Keratinocyte (primary cell): Measurements from ENCODE around the gene SERPIND1. TPM values are rescaled to one million over a fixed set of nuclear protein-coding genes. Genes with fewer than 3 reads are reported as not detected.

Source experiments
- DNase-seq: peaks from one replicate; pipeline ENCODE4 v3.0.0-alpha.2; 2011; ENCODE audit warnings: low read depth, missing footprints, low spot score
- FAIRE-seq: peaks from 2 replicates; lab custom pipeline; 2011; peaks lifted over from hg19 to GRCh38; lab: Jason Lieb, UNC
- H2AFZ ChIP-seq: 2 replicates; pipeline ENCODE4 v1.6.0; 2012; ENCODE audit warnings: low read length, control low read depth, inconsistent platforms; ENCODE audit not compliant: control insufficient read depth
- H3K27ac ChIP-seq: 2 replicates; pipeline ENCODE4 v1.5.1; 2011; ENCODE audit warnings: low read length; ENCODE audit not compliant: control insufficient read depth, insufficient read depth
- H3K27me3 ChIP-seq: 3 replicates; pipeline ENCODE4 v1.6.0; 2011; ENCODE audit warnings: low read length; ENCODE audit not compliant: control insufficient read depth, insufficient read depth; ENCODE audit errors: extremely low read depth
- H3K36me3 ChIP-seq, 2 experiments: 2 replicates in 1 of 2; 3 replicates in 1 of 2; pipeline ENCODE4 v1.5.1; 2011; ENCODE audit warnings: low read length in 2 of 2, mild to moderate bottlenecking in 1 of 2; ENCODE audit not compliant: control insufficient read depth in 2 of 2, insufficient read depth in 2 of 2; ENCODE audit errors: extremely low read depth in 1 of 2
- H3K4me1 ChIP-seq: 3 replicates; pipeline ENCODE4 v1.5.1; 2011; ENCODE audit warnings: low read length; ENCODE audit not compliant: control insufficient read depth, insufficient read depth; ENCODE audit errors: extremely low read depth
- H3K4me2 ChIP-seq: 3 replicates; pipeline ENCODE4 v1.6.0; 2011; ENCODE audit warnings: low read depth, low read length; ENCODE audit not compliant: control insufficient read depth, insufficient read depth; ENCODE audit errors: extremely low read depth
- H3K4me3 ChIP-seq, 3 experiments: fragments of 200-600 bp in 1 of 3; sonication (generic) in 1 of 3; 2 replicates in 2 of 3; 3 replicates in 1 of 3; pipeline ENCODE4 v1.5.1; 2011 to 2016; ENCODE audit warnings: low read length in 3 of 3, mild to moderate bottlenecking in 3 of 3, control low read depth in 2 of 3, inconsistent platforms in 1 of 3, low read depth in 1 of 3, mixed read lengths in 1 of 3, mixed run types in 1 of 3, moderate library complexity in 1 of 3; ENCODE audit not compliant: control insufficient read depth in 2 of 3, insufficient read depth in 2 of 3; ENCODE audit errors: extremely low read depth in 1 of 3
- H3K79me2 ChIP-seq: 2 replicates; pipeline ENCODE4 v1.6.0; 2012; ENCODE audit warnings: low read length; ENCODE audit not compliant: control insufficient read depth, insufficient read depth
- H3K9ac ChIP-seq: 3 replicates; pipeline ENCODE4 v1.6.0; 2011; ENCODE audit warnings: low read length; ENCODE audit not compliant: control insufficient read depth, insufficient read depth; ENCODE audit errors: extremely low read depth
- H3K9me1 ChIP-seq: 3 replicates; pipeline ENCODE4 v1.6.0; 2011; ENCODE audit warnings: low read length; ENCODE audit not compliant: control insufficient read depth, insufficient read depth; ENCODE audit errors: extremely low read depth
- H3K9me3 ChIP-seq: 2 replicates; pipeline ENCODE4 v1.5.1; 2012; ENCODE audit warnings: low read depth, low read length; ENCODE audit not compliant: control insufficient read depth
- H4K20me1 ChIP-seq: 3 replicates; pipeline ENCODE4 v1.6.0; 2011; ENCODE audit warnings: low read length; ENCODE audit not compliant: control insufficient read depth, insufficient read depth; ENCODE audit errors: extremely low read depth
- CTCF ChIP-seq, 3 experiments: IDR thresholded peaks in 1 of 3; conservative IDR thresholded peaks in 1 of 3; optimal IDR thresholded peaks in 1 of 3; 2 replicates in 2 of 3; 3 replicates in 1 of 3; pipeline versions ENCODE3 to v1.5.1; 2011; ENCODE audit warnings: low read length in 3 of 3, mild to moderate bottlenecking in 3 of 3, moderate library complexity in 2 of 3, control low read depth in 1 of 3, inconsistent platforms in 1 of 3; ENCODE audit not compliant: insufficient read depth in 2 of 3; ENCODE audit errors: extremely low read depth in 1 of 3
- EZH2 ChIP-seq: IDR thresholded peaks from one replicate; pipeline ENCODE4 v1.6.1; 2012; ENCODE audit warnings: inconsistent platforms, mild to moderate bottlenecking, low read length, moderate library complexity
- dilution Hi-C: fragments of 300-500 bp; cut with MboI; formaldehyde crosslinking; loops from one replicate; pipeline ENCODE4 v1.7.0; 2020; ENCODE audit warnings: low sequenced_read_pairs; ENCODE audit not compliant: extremely low pct_ligation_motif_present
- polyA plus RNA-seq, 5 experiments: library from polyadenylated mRNA; depleted of rRNA in 3 of 5; stranded (reverse) in 3 of 5; stranded (forward) in 1 of 5; unstranded in 1 of 5; fragments of >200 nt; gene quantifications; 1 replicate in 1 of 5; 2 replicates in 3 of 5; 3 replicates in 1 of 5; pipeline versions ENCODE4 v1.2.1 to v1.2.3, GENCODE V29; 2011 to 2012; ENCODE audit warnings: missing spikeins in 2 of 5, low read depth in 1 of 5, low replicate concordance in 1 of 5

The SERPIND1 gene
- polyA plus RNA-seq, 1 donor (not counting 4 experiments of a cell fraction or from before 2014, with no cell fraction given) = not detected

- Histone ChIP-seq H3K36me3 (peaks cover 14 to 20% of the 10 kb centered on the region in 2 experiments), H3K79me2 (no peaks in the 10 kb centered on the region), H3K4me3 (no peak overlapping the region), H3K9ac (no peak overlapping the region), H3K9me1 (no peaks in the 10 kb centered on the region), H3K27me3 (no peaks in the 10 kb centered on the region), H2AFZ (no peak overlapping the region), H3K4me2 (no peak overlapping the region), H4K20me1 (no peaks in the 10 kb centered on the region), H3K4me1 (peaks cover 9% of the 10 kb centered on the region), H3K9me3 (no peaks in the 10 kb centered on the region), H3K27ac (no peak overlapping the region)
- dilution Hi-C loops = no loop called here
- no peak for FAIRE-seq
- no peak for TF ChIP-seq CTCF (optimal IDR thresholded peaks at IDR 0.05 in 1 of 3, IDR thresholded peaks at IDR 0.05 in 1 of 3, conservative IDR thresholded peaks at IDR 0.05 in 1 of 3; ENCODE audit: extremely low read depth in 1 of 3, insufficient read depth in 2 of 3, low read length in 3 of 3)
- no peak for TF ChIP-seq EZH2
- no peak for DNase-seq
These were observed 29.1 kb downstream of the SERPIND1 start for GRCh38 chr22:20802922-20803553.

DNA sequence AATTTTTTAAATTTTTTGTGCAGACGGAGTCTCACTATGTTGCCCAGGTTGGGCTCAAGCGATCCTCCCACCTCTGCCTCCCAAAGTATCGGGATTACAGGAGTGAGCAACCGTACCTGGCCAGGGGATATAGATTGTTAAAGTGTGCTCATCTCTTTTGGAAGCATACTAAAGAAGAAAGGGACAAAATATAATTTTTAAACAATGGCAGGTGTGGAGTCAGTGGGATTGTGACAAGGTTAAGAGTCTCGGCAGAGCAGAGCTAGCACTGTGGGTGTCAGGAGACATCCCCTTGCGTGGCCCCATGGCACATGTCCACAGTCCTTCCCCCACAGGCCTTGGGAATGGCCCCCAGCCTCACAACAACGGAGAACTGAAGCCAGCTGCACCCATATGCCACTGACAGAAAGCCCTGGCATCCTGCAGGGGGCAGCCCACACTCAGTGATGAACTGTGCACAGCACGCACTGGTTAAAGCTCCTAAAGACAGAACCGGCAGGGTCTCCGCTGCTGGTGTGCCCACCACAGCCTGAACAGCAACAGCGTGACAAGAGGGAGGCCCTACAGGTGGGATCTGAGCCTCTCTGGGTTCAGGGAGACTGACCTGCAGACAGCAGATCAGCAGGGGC is 29.9 kb downstream of the SERPIND1 start:
- Histone ChIP-seq H3K27ac (no peak overlapping the region), H3K79me2 (no peaks in the 10 kb centered on the region), H3K9me3 (no peaks in the 10 kb centered on the region), H3K4me1 (peaks cover 9% of the 10 kb centered on the region), H4K20me1 (no peaks in the 10 kb centered on the region), H3K4me3 (no peak overlapping the region), H3K4me2 (no peak overlapping the region), H3K36me3 (peaks cover 14 to 18% of the 10 kb centered on the region in 2 experiments), H2AFZ (no peak overlapping the region), H3K9ac (no peak overlapping the region), H3K27me3 (no peaks in the 10 kb centered on the region), H3K9me1 (no peaks in the 10 kb centered on the region)
- DNase-seq = no peak
- FAIRE-seq = no peak
- TF ChIP-seq EZH2 (no peak), CTCF (optimal IDR thresholded peaks at IDR 0.05 in 1 of 3, IDR thresholded peaks at IDR 0.05 in 1 of 3, conservative IDR thresholded peaks at IDR 0.05 in 1 of 3; ENCODE audit: extremely low read depth in 1 of 3, insufficient read depth in 2 of 3, low read length in 3 of 3) (peak; percentile 49 to 81 (median 66))
- dilution Hi-C loops = no loop called here
